GM20431 (cell line): ENCODE measurements around the gene WDR59.
"Not testable (repeated sequence)": the region's sequence is repeated elsewhere in the genome, so short reads cannot be mapped to it uniquely, and the experiment has no call there.

Experiments used
- in situ Hi-C: fragments of 300-500 bp; cut with MseI, MboI; formaldehyde crosslinking; loops from one replicate; pipeline ENCODE4 v1.15.0; 2020; ENCODE audit warnings: low sequenced_read_pairs; ENCODE audit not compliant: unreplicated experiment

WDR59 gene

GRCh38 chr16:75014318-75014717 is 29.4 kb upstream of the WDR59 start:
- in situ Hi-C loops = no loop called here

DNA sequence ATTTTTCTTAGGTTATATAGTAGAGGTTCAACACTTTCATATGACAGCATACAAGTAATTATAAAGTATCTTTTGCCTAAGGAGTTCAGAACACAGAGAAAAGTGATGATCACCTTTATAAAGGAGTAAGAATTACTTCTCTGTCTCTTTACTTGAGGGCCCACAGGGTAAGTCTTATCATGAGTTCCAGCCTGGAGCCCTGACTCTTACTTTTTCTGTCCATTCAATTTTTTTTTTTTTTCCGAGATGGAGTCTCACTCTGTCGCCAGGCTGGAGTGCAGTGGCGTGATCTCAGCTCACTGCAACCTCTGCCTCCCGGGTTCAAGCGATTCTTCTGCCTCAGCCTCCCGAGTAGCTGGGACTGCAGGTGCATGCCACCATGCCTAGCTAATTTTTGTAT is 28.2 kb upstream of the WDR59 start:
- in situ Hi-C loops = not testable (repeated sequence)

- in situ Hi-C loops = no loop called here
Measured at GRCh38 chr16:75012380-75013081, 27.6 kb upstream of the WDR59 start.

GRCh38 chr16:75011634-75012307 is 26.8 kb upstream of the WDR59 start:
- in situ Hi-C loops = no loop called here

- in situ Hi-C loops = no loop called here
Measured at GRCh38 chr16:75010427-75010826, 25.5 kb upstream of the WDR59 start.

- in situ Hi-C loops = no loop called here
Measured at GRCh38 chr16:75007443-75007842, 22.5 kb upstream of the WDR59 start.

- in situ Hi-C loops = no loop called here
Measured at GRCh38 chr16:75005697-75006096, 20.8 kb upstream of the WDR59 start.

GRCh38 chr16:75004460-75004859 is 19.5 kb upstream of the WDR59 start:
- in situ Hi-C loops = no loop called here

- in situ Hi-C loops = no loop called here
Measured at GRCh38 chr16:75003931-75004330, 19.0 kb upstream of the WDR59 start.

- in situ Hi-C loops = no loop called here
Measured at GRCh38 chr16:75002474-75002873, 17.6 kb upstream of the WDR59 start.

DNA sequence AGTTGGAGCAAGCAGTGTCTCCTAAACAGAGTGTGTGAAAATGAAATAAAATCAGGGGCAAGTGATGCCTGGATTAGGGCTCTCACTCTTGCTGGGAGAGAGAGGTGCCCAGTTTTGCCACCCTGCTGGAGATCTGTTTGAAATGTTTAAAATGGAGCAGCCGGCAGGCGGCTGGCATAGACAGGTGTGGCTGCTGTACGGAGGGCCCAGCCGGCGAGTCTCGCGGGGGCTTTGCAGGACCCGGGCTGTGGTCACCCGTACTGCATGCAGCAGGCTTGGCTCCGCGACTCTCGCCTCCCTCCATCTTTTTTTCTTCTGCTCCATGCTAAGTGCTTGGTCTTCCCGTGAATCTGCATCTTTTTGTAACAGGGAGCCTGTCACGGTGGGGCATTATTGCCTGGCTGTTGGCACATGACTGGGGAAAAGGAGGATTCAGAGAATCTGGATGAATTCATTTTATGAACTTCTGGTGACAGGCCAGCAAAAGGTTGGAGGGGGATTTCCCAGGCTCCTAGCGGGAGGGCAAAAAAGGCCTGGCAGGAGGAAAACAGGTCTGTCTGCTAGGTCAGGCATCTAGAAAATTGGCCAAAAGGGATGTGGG is 15.7 kb upstream of the WDR59 start:
- in situ Hi-C loops = no loop called here

GRCh38 chr16:74999609-75000480 is 14.9 kb upstream of the WDR59 start:
- in situ Hi-C loops = loop anchor here (10.0 kb wide), 1 partner anchor 105 kb away; no protein-coding TSS in a partner anchor

DNA sequence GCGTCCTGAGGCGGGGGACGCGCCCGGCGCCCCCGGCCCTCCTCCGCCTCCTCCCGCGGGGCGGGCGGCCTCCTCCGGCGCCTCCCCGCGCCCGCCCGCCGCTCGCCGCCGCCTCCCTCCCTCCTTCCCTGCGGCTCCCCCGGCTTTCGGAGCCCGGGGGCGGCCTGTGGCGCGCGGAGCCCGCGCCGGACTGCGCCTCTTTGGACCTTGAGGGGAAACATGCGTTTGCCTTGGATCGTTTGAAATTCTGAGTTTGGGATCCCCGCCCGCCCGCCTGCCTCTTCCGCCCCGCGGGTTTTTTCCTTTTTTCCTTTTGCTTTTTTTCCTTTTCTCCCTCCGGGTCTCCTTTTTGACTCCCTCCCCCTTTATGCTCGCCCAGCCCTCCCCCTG is 14.3 kb upstream of the WDR59 start:
- in situ Hi-C loops = loop anchor here (10.0 kb wide), 1 partner anchor 106 kb away; no protein-coding TSS in a partner anchor

- in situ Hi-C loops = loop anchor here (10.0 kb wide), 1 partner anchor 106 kb away; no protein-coding TSS in a partner anchor
Measured at GRCh38 chr16:74998481-74999218, 13.7 kb upstream of the WDR59 start, which contains the start of gene ZNRF1. TSS of gene ZNRF1 (plus strand) at chr16:74999024. CDS start at chr16:74999672, 648 bp downstream.

DNA sequence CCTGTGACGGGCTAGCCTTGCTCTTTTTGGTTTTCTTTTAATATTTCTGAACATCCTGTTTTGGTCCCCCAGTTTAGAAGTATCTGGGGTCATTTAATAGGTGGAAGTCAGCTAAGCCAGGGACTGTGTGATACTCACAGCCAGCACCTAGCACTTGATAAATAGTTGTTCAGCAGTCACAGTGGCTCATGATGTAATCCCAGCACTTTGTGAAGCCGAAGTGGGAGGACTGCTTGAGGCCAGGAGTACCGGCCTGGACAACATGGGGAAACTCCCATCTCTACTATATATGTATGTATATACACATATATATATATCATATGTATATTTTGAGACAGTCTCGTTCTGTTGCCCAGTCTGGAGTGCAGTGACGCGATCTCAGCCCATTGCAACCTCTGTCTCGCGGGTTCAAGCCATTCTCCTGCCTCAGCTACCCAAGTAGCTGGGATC is 12.1 kb upstream of the WDR59 start:
- in situ Hi-C loops = loop anchor here (10.0 kb wide), 1 partner anchor 108 kb away; no protein-coding TSS in a partner anchor

- in situ Hi-C loops = loop anchor here (10.0 kb wide), 1 partner anchor 109 kb away; no protein-coding TSS in a partner anchor
Measured at GRCh38 chr16:74995986-74996385, 11.1 kb upstream of the WDR59 start.

- in situ Hi-C loops = loop anchor here (10.0 kb wide), 1 partner anchor 113 kb away; no protein-coding TSS in a partner anchor
Measured at GRCh38 chr16:74991593-74992403, 6.9 kb upstream of the WDR59 start.

GRCh38 chr16:74991268-74991592 is 6.3 kb upstream of the WDR59 start:
- in situ Hi-C loops = loop anchor here (10.0 kb wide), 1 partner anchor 114 kb away; no protein-coding TSS in a partner anchor
